B cell (primary cell): Measurements from ENCODE around the gene BBIP1. TPM values are rescaled to one million over a fixed set of nuclear protein-coding genes. Genes with fewer than 3 reads are reported as not detected.

Experiments
- ATAC-seq: fragments of 200-7000 bp; cut with Tn5 transposase; one replicate; pipeline ENCODE4 v1.10.0; 2021; ENCODE audit warnings: low read depth, mild to moderate bottlenecking, moderate number of reproducible peaks, moderate library complexity
- CTCF ChIA-PET: fragments of 350-600 bp; sonication (Branson Sonifier 250); formaldehyde crosslinking; loops from one replicate; lab custom pipeline; 2021; ENCODE audit warnings: antibody characterized with exemption, inconsistent platforms; lab: Charles Lee
- POLR2A ChIA-PET: fragments of 350-600 bp; sonication (Branson Sonifier 250); formaldehyde crosslinking; loops from one replicate; lab custom pipeline; 2021; ENCODE audit warnings: antibody characterized with exemption; lab: Charles Lee
- DNase-seq: peaks from one replicate; pipeline ENCODE4 v3.0.0; 2013
- H2AFZ ChIP-seq: 2 replicates; pipeline ENCODE4 v1.6.1; 2012; ENCODE audit warnings: mild to moderate bottlenecking, low read depth, low read length; ENCODE audit not compliant: insufficient read depth, poor library complexity, severe bottlenecking
- H3K27ac ChIP-seq, 2 donors: 1 replicate in 1 of 2; 2 replicates in 1 of 2; pipeline ENCODE4 v1.5.1; 2012 to 2013; ENCODE audit warnings: low read length in 2 of 2, mild to moderate bottlenecking in 2 of 2, moderate library complexity in 1 of 2
- H3K27me3 ChIP-seq, 4 experiments: fragments of 200-600 bp in 1 of 4; sonication (generic) in 1 of 4; replicated peaks in 1 of 4; 1 replicate in 2 of 4; 2 replicates in 2 of 4; pipeline versions ENCODE4 v1.6.1 to v1.7.0; 2013 to 2016; ENCODE audit warnings: low read length in 3 of 4, mild to moderate bottlenecking in 2 of 4, mixed read lengths in 1 of 4, moderate library complexity in 1 of 4; ENCODE audit not compliant: insufficient read depth in 4 of 4, control insufficient read depth in 3 of 4; ENCODE audit errors: control extremely low read depth in 1 of 4
- H3K36me3 ChIP-seq, 2 experiments: replicated peaks in 1 of 2; 1 replicate in 1 of 2; 2 replicates in 1 of 2; pipeline versions ENCODE4 v1.6.1 to v1.7.1; 2013; ENCODE audit warnings: low read length in 1 of 2; ENCODE audit not compliant: insufficient read depth in 2 of 2, control insufficient read depth in 1 of 2; ENCODE audit errors: control extremely low read depth in 1 of 2, extremely low read depth in 1 of 2
- H3K4me1 ChIP-seq, 2 donors: fragments of 200-600 bp in 1 of 2; sonication (generic) in 1 of 2; 1 replicate in 1 of 2; 2 replicates in 1 of 2; pipeline versions ENCODE4 v1.5.1 to v1.6.1; 2013 to 2017; ENCODE audit warnings: low read length in 2 of 2; ENCODE audit not compliant: control insufficient read depth in 2 of 2, insufficient read depth in 2 of 2
- H3K4me2 ChIP-seq: replicated peaks from 2 replicates; pipeline ENCODE3; 2012; ENCODE audit warnings: mild to moderate bottlenecking, low read depth, low read length; ENCODE audit not compliant: poor library complexity, severe bottlenecking
- H3K4me3 ChIP-seq, 5 experiments: fragments of 200-600 bp in 1 of 5; sonication (generic) in 1 of 5; 1 replicate in 3 of 5; 2 replicates in 2 of 5; pipeline versions ENCODE4 v1.5.1 to v1.7.0; 2011 to 2016; ENCODE audit warnings: low read length in 4 of 5, mild to moderate bottlenecking in 4 of 5, low read depth in 2 of 5, control low read depth in 1 of 5, moderate library complexity in 1 of 5; ENCODE audit not compliant: insufficient read depth in 1 of 5; ENCODE audit errors: control extremely low read depth in 1 of 5, extremely low read depth in 1 of 5
- H3K79me2 ChIP-seq: fragments of 200-600 bp; sonication (generic); one replicate; pipeline ENCODE4 v1.6.0; 2016; ENCODE audit warnings: low read length; ENCODE audit not compliant: control insufficient read depth, insufficient read depth
- H3K9ac ChIP-seq: fragments of 200-600 bp; sonication (generic); 2 replicates; pipeline ENCODE4 v1.6.1; 2017; ENCODE audit warnings: mild to moderate bottlenecking, low read length, moderate library complexity
- H3K9me3 ChIP-seq, 3 donors: one replicate each; pipeline versions ENCODE4 v1.6.1 to v1.7.1; 2013; ENCODE audit warnings: low read length in 2 of 3; ENCODE audit not compliant: control insufficient read depth in 2 of 3, insufficient read depth in 1 of 3; ENCODE audit errors: control extremely low read depth in 1 of 3
- H4K20me1 ChIP-seq: 2 replicates; pipeline ENCODE4 v1.6.0; 2012; ENCODE audit warnings: mild to moderate bottlenecking, low read length; ENCODE audit not compliant: insufficient read depth, control insufficient read depth, poor library complexity, severe bottlenecking
- H3K27ac Mint-ChIP-seq: one replicate; pipeline ENCODE4 v1.8.0; 2021; ENCODE audit warnings: mixed read lengths
- H3K27me3 Mint-ChIP-seq: one replicate; pipeline ENCODE4 v1.8.0; 2021; ENCODE audit warnings: mixed read lengths
- H3K4me1 Mint-ChIP-seq: one replicate; pipeline ENCODE4 v1.8.0; 2021; ENCODE audit warnings: mixed read lengths
- H3K4me3 Mint-ChIP-seq: one replicate; pipeline ENCODE4 v1.8.0; 2021; ENCODE audit warnings: mixed read lengths
- H3K9me3 Mint-ChIP-seq: one replicate; pipeline ENCODE4 v1.8.0; 2022; ENCODE audit warnings: mixed read lengths; ENCODE audit not compliant: insufficient read depth
- EZH2 ChIP-seq: IDR thresholded peaks from 2 replicates; pipeline ENCODE4 v1.6.1; 2012; ENCODE audit warnings: borderline replicate concordance, low read depth, mild to moderate bottlenecking, moderate library complexity, low read length; ENCODE audit not compliant: insufficient read depth, poor library complexity, severe bottlenecking
- WGBS: methylation state at CpG from one replicate; pipeline ENCODE4 v1.1.5; 2013; ENCODE audit warnings: missing lambda C conversion rate; ENCODE audit not compliant: insufficient coverage; 5-methylcytosine and 5-hydroxymethylcytosine counted together
- intact Hi-C: fragments of 100-400 bp; cut with micrococcal nuclease; formaldehyde crosslinking; loops from one replicate; pipeline ENCODE4 v1.10.0; 2022
- polyA plus RNA-seq: library from polyadenylated mRNA; depleted of rRNA; stranded (reverse); fragments of >200 nt; gene quantifications from 2 replicates; pipeline ENCODE4 v1.2.3, GENCODE V29; 2012
- total RNA-seq, 2 donors: library from RNA; stranded (reverse); fragments of 120-200 nt in 1 of 2; gene quantifications; 1 replicate in 1 of 2; 2 replicates in 1 of 2; pipeline versions ENCODE4 v1.2.3 to v1.2.4, GENCODE V29; 2013 to 2022
- TF ChIP-seq, protein P1 (sequence below): fragments of 200-600 bp; IDR thresholded peaks from one replicate; pipeline ENCODE4 v1.8.0; 2022; ENCODE audit warnings: antibody characterized with exemption, mild to moderate bottlenecking

Gene BBIP1
- total and polyA plus RNA-seq, 2 donors (not counting 1 experiment from before 2014, with no cell fraction given) = 10.6 to 46.1 TPM

DNA sequence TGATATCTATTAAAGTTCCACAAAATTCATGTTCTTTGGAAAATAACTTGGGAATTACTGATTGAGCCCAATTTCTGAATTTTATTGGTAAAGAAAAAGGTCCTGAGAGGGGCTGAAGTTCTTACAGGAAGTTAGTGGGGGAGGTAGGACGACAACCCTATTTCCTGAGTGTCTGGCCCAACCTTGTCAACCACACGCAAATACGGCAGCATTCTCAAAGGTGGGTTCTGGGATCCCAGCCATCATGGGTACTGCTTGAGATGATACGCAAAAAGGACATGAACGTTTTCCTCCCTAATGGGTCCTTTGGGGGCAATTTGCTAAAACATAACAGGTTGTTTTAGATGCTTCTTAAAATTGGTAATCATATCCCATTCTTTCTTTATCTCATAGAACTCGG, 50.0 kb downstream of the BBIP1 start:
- TF ChIP-seq, protein P1, sequence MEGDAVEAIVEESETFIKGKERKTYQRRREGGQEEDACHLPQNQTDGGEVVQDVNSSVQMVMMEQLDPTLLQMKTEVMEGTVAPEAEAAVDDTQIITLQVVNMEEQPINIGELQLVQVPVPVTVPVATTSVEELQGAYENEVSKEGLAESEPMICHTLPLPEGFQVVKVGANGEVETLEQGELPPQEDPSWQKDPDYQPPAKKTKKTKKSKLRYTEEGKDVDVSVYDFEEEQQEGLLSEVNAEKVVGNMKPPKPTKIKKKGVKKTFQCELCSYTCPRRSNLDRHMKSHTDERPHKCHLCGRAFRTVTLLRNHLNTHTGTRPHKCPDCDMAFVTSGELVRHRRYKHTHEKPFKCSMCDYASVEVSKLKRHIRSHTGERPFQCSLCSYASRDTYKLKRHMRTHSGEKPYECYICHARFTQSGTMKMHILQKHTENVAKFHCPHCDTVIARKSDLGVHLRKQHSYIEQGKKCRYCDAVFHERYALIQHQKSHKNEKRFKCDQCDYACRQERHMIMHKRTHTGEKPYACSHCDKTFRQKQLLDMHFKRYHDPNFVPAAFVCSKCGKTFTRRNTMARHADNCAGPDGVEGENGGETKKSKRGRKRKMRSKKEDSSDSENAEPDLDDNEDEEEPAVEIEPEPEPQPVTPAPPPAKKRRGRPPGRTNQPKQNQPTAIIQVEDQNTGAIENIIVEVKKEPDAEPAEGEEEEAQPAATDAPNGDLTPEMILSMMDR = no peak
- TF ChIP-seq EZH2 = no peak
- peaks cover 6% of the 10 kb centered on the region for H4K20me1 ChIP-seq
- no peaks in the 10 kb centered on the region for H3K36me3 ChIP-seq
- peak overlapping the region; percentile 45 for H3K9ac ChIP-seq
- peak; percentile 65 for DNase-seq
- H3K27ac ChIP-seq = peak overlapping the region; percentile 94 to 96
- peaks cover 79% of the 10 kb centered on the region for H3K4me1 Mint-ChIP-seq
- H2AFZ ChIP-seq = peak overlapping the region; percentile 24
- H3K4me1 ChIP-seq = peaks cover 73 to 78% of the 10 kb centered on the region in 2 donors
- ChIA-PET POLR2A (interaction anchor here (1.3 to 5.2 kb wide), 2 partner anchors 26 to 27 kb away, joined by 10 to 80 read pairs; no protein-coding TSS in a partner anchor), CTCF (interaction anchor here (1.1 to 5.3 kb wide), 2 partner anchors 22 to 66 kb away, joined by 3 to 39 read pairs; no protein-coding TSS in a partner anchor)
- H3K4me3 ChIP-seq = peak overlapping the region in 3 of 5 experiments; percentile 8 to 55 (median 11)
- peak overlapping the region; percentile 87 for H3K4me2 ChIP-seq
- H3K27ac Mint-ChIP-seq = peak overlapping the region; percentile 96
- no peaks in the 10 kb centered on the region for H3K9me3 Mint-ChIP-seq
- no peaks in the 10 kb centered on the region for H3K27me3 ChIP-seq
- H3K4me3 Mint-ChIP-seq = peak overlapping the region; percentile 91
- peaks cover 50% of the 10 kb centered on the region for H3K79me2 ChIP-seq
- intact Hi-C loops = loop anchor here (5.0 to 10.0 kb wide), 3 partner anchors 367 to 862 kb away; partner anchors contain the start of gene ADD3
- no peak for ATAC-seq
- H3K27me3 Mint-ChIP-seq = no peaks in the 10 kb centered on the region
- H3K9me3 ChIP-seq = no peaks in the 10 kb centered on the region
- WGBS = 0% methylated on average over 2 of the region's 6 CpGs

DNA sequence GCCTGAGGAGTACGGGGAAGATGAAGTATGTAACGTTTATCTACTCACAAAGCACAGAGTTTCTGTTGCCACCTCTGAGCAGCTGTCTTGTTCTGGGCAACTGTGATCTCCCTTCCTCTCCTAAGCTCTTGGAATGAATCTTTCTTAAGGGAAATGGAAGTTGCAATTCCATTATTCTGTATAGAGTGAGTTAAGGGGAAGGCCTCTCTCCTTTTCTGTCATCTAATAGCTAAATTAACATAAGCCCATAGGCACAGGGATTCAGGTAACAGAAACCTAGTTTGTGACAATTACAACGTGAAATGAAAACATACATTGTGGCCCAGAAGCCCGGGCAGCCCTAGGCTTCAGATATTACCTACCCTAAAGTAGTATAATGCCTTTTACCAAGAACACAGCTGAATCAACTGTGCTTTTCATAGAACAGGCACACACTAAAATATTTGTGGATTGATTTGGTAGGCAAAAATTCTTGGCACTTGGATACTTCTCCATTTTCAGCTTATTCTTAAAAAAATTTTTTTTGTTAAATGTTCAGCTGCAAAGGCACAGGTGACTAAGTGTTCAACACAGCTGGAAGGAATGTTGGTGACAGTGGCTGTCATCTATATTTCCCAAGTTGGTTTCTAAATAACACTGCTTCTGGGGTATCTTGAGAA, 51.0 kb downstream of the BBIP1 start:
- no CpG with 5 or more reads among the region's 4 CpGs for WGBS
- CTCF ChIA-PET = interaction anchor here (0.9 to 5.3 kb wide), 8 partner anchors 11 to 122 kb away, joined by 3 to 43 read pairs (median 6); no protein-coding TSS in a partner anchor
- H3K4me1 Mint-ChIP-seq = peaks cover 82% of the 10 kb centered on the region

More for the DNA sequence above, 51.0 kb downstream of the BBIP1 start:
- Histone ChIP-seq H3K4me1 (peaks cover 81 to 85% of the 10 kb centered on the region in 2 donors), H3K36me3 (no peaks in the 10 kb centered on the region), H3K9me3 (no peaks in the 10 kb centered on the region), H3K79me2 (peaks cover 48% of the 10 kb centered on the region), H3K9ac (peak overlapping the region; percentile 45), H3K4me2 (peak overlapping the region; percentile 87), H3K27me3 (no peaks in the 10 kb centered on the region), H3K4me3 (peak overlapping the region; percentile 2 to 55 (median 23)), H2AFZ (no peak overlapping the region), H3K27ac (peak overlapping the region; percentile 94 to 96), H4K20me1 (peaks cover 6% of the 10 kb centered on the region)
- DNase-seq (no peak), ATAC-seq (no peak)
- POLR2A ChIA-PET = interaction anchor here (0.6 to 5.2 kb wide), 7 partner anchors 11 to 65 kb away, joined by 3 to 80 read pairs (median 3); partner anchors contain the start of genes BBIP1 and SHOC2
- peak overlapping the region; percentile 84 for H3K4me3 Mint-ChIP-seq
- intact Hi-C loops = loop anchor here (5.0 to 10.0 kb wide), 3 partner anchors 366 to 861 kb away; partner anchors contain the start of gene ADD3
- no peaks in the 10 kb centered on the region for H3K27me3 Mint-ChIP-seq
- no peak for TF ChIP-seq EZH2
- TF ChIP-seq, protein P1 = no peak
- H3K27ac Mint-ChIP-seq = peak overlapping the region; percentile 96
- no peaks in the 10 kb centered on the region for H3K9me3 Mint-ChIP-seq
